ENCODE measurements around the gene SMOC2.

DNA sequence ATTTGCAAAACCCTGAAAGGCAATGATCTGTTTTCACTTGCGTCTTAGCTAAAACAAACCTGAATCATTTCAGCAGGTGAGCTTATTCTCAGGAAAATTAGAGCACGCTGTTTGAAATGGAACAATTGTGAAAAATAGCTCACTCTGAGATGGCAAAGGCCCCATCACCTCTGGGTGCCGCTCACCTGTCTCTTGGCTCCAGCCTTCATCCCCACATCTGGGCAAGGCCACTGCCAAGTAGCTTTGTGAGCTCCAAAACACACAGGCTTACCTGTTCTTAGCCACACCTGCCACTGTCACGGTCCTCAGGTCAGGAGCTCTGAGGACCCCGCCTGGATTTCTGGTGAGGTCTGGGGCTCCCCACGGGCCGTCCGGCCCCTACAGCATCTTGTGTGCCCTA lies 66.7 kb downstream of the SMOC2 start:
- TF ChIP-seq GATA3 (IDR thresholded peaks at IDR 0.05; ENCODE audit: low read depth, low read length) (no peak), GATA2 (IDR thresholded peaks at IDR 0.05; ENCODE audit: low read depth, low read length) (no peak)

All from SH-SY5Y (cell line).